GM12801 (cell line): ENCODE data around the gene CDH12.

Experiments used
- TF ChIP-seq, protein P1 (sequence below): IDR thresholded peaks from one replicate; pipeline ENCODE4 v1.5.1; 2011; ENCODE audit warnings: control low read depth; ENCODE audit not compliant: insufficient read length; ENCODE audit errors: extremely low read depth

The CDH12 gene

DNA sequence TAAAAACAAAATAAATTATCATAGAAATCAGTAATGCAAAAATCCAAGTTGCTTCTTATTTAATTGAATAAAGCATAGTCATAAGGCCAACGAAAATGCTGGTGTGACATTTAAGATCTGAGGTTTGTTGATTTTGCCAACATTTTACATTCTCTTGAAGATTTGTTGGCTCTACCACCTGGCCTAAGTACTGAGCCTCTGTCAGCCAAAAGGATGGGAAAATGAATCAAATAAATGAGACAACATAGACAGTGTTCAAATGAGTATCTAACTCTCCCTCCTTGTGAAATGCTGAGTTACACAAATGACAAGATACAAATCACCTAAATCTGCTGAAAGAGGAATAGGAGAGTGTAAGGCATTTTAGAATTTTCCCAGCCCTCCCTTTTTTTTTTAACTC, 575.0 kb downstream of the CDH12 start:
- TF ChIP-seq, protein P1, sequence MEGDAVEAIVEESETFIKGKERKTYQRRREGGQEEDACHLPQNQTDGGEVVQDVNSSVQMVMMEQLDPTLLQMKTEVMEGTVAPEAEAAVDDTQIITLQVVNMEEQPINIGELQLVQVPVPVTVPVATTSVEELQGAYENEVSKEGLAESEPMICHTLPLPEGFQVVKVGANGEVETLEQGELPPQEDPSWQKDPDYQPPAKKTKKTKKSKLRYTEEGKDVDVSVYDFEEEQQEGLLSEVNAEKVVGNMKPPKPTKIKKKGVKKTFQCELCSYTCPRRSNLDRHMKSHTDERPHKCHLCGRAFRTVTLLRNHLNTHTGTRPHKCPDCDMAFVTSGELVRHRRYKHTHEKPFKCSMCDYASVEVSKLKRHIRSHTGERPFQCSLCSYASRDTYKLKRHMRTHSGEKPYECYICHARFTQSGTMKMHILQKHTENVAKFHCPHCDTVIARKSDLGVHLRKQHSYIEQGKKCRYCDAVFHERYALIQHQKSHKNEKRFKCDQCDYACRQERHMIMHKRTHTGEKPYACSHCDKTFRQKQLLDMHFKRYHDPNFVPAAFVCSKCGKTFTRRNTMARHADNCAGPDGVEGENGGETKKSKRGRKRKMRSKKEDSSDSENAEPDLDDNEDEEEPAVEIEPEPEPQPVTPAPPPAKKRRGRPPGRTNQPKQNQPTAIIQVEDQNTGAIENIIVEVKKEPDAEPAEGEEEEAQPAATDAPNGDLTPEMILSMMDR = no peak

DNA sequence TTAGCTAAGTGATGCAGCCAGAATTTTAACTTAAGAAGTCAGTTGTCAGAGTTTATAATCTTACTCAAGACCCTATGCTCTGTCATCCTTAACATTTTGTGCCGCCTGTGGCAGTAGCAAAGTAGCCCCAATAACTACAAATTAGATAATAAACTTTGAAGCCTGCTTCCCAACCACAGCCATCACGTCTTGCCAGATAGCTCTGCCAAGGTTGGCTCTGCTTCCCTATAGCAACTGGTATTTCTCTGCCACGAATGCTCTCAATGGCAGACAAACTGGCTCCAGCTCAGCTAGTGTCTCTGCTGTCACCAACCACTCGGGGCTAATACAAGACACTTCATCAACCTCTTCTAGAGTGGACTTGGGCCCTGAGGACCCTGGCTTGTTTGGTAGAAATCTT, 576.1 kb downstream of the CDH12 start:
- TF ChIP-seq, protein P1 = no peak

DNA sequence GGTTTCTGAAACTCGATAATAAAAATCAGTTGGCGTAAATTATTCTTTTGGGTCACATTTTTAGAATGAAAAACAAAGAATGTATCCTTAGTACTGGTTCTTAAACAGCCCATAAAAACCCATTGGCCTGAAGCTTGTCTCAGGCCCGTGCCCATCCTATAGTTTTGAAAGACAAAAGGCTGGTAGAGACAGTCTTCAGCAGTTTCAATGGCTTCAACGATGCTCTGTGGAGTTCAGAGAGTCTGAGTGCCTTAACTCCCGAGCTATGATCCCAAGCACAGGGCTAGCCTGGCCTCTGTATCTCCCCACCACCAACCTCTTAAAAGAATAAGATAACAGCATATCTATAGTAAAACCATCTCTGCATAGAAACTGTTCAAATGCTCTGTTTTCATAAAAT, 595.0 kb downstream of the CDH12 start:
- TF ChIP-seq, protein P1 = no peak

DNA sequence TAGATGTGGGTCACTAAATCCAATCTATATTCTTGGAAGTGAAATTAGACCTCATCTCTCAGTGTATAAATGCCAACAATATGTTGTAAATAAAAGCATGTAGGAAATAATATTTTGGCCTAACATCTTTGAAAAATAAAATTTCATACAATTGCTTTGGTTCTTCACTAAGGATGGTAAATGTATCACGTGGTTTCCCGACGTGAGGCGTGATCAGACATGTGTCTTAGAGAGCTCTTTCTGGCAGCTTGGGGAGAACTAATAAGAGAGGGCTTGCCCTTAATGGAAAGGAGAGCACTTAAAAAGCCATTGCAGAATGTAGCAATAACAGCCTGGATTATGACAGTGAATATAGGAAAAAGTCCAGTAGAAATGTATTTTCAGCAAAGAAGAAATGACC, 602.6 kb downstream of the CDH12 start:
- TF ChIP-seq, protein P1 = no peak

- TF ChIP-seq, protein P1 = no peak
Measured at GRCh38 chr5:22249209-22249729, 603.9 kb downstream of the CDH12 start.

DNA sequence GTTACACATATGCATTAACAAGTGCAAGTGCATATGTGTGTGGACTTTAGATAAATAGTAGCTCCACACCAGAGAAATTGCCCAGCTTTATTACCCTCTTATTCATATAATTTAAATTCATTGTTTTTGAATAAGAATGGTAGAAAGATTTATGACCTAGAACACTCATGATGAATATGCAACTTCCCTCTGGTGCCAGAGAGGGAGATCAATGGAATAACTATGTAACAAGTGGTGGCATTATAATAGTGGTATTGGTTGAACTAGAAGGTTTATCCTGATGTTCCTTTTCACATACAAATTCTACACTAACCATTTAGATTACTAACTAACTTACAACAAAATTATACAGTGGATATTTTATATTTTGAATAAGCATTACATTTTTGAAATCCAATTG, 607.4 kb downstream of the CDH12 start:
- TF ChIP-seq, protein P1 = no peak

GRCh38 chr5:22242532-22242931, 610.6 kb downstream of the CDH12 start:
- TF ChIP-seq, protein P1 = no peak

DNA sequence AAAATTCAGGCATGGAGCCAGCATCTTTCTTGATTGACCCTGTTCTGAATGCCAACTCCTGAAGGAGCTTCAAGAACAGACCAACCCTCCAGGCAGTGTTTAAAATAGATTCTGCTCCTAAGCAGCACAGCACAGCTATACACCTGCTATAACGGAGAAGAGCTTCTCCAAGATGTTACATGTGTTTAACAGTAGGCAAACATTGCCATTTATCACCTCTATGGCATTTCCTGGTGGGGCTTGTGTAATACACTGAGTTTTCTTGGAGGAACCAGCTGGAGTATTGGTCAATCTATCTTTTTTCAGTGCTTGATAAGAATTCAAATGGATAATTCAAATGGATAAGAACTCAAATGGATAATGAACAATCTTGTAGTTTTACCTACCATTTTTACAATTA, 615.1 kb downstream of the CDH12 start:
- TF ChIP-seq, protein P1 = no peak
